ENCODE measurements around the gene DCP1B. TPM values are rescaled to one million over a fixed set of nuclear protein-coding genes. Genes with fewer than 3 reads are reported as not detected.

The DCP1B gene
- total RNA-seq, 3 donors from 2014 or later = 8.1 to 11.4 (median 9.2) TPM

DNA sequence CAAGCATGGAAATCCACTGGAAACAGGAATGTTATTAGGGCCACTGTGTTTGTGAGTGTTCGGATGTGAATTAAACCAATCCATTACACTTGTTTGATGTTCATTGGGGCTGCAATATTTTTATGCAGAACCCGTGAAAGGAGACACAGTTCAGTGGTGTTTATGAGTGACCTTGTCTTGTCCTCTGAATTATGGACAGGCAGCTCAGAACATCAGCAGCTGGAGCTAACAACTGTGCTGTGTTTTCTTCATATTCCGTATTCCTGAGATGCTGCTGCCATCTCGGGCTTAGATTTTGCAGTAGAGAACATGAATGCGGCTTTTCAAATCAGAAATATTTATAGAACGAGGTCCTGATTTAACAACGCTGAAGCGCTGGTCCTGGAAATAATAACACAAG is 28.2 kb upstream of the DCP1B start:
- H3K27me3 Mint-ChIP-seq (ENCODE audit: low read depth) = peaks cover 32% of the 10 kb centered on the region
- no peaks in the 10 kb centered on the region for H3K9me3 Mint-ChIP-seq
- ATAC-seq = no peak
- peaks cover 10% of the 10 kb centered on the region for H3K4me1 Mint-ChIP-seq (ENCODE audit: low read depth)
- H3K4me3 Mint-ChIP-seq = no peak overlapping the region
- H3K36me3 Mint-ChIP-seq (ENCODE audit: insufficient read depth) = peaks cover 2% of the 10 kb centered on the region
- DNase-seq = no peak

DNA sequence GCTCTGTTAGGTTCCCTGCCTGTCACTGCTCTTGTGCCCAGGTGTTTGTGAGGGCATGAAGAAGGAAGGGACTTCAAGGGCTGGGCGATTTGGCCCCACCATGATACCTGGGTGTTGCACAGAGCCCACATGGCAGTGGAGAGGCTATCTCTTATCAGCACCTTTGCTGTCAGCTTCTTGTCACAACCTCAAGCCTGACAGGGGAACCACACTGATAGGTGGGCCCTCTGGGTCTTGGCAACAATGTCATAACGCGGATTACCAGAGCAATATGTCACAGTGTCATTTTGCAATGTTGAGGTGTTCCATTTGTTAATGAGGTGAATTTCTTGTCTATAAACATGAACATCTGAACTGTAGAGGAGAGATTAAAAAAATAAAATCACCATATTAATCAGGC is 25.6 kb upstream of the DCP1B start:
- peaks cover 33% of the 10 kb centered on the region for H3K27me3 Mint-ChIP-seq (ENCODE audit: low read depth)
- no peaks in the 10 kb centered on the region for H3K9me3 Mint-ChIP-seq
- H3K4me1 Mint-ChIP-seq (ENCODE audit: low read depth) = peaks cover 4% of the 10 kb centered on the region
- ATAC-seq (no peak), DNase-seq (no peak)
- peaks cover 2% of the 10 kb centered on the region for H3K36me3 Mint-ChIP-seq (ENCODE audit: insufficient read depth)
- no peak overlapping the region for H3K4me3 Mint-ChIP-seq

DNA sequence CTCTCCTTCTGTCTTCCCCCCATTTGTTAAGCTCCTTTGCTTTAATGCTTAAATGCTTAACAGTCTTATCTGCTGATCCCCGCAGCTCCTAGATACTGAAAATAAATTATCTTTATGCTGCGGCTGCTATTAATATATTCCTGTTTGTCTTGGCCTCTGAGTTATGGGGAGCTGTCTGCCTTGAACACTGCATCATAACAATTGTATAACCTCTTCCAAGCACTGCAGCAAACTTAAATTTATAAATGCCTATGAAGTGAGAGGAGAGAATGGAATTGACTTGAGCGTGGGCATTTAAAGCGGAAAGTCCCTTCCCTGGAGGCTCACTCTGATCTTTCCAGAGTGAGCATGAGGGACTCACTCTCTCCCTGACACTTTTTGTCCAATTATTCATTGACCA is 23.1 kb upstream of the DCP1B start:
- H3K4me1 Mint-ChIP-seq (ENCODE audit: low read depth) = no peaks in the 10 kb centered on the region
- H3K27me3 Mint-ChIP-seq (ENCODE audit: low read depth) = peaks cover 15% of the 10 kb centered on the region
- no peaks in the 10 kb centered on the region for H3K9me3 Mint-ChIP-seq
- peaks cover 2% of the 10 kb centered on the region for H3K36me3 Mint-ChIP-seq (ENCODE audit: insufficient read depth)
- no peak for ATAC-seq
- no peak for DNase-seq
- H3K4me3 Mint-ChIP-seq = no peak overlapping the region

DNA sequence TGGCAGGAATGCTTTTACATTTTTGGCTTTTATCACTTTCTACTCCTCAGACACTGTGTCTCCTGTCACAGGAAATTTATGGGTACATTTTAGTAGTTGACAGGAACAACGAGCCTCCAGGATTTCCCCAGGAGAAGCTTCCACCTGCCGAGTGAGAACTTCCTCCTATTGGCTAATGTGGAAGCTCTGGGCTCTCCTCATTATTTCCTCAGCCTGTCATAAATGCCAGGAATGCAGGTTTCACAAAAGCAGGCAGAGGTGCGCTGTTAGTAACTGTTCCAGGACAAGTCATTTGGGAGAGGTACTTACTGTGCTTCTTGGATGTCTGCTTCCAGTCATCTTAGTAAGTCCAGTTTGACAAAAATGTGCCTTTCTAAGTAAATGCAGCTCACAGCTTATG is 19.1 kb upstream of the DCP1B start:
- H3K9me3 Mint-ChIP-seq = no peaks in the 10 kb centered on the region
- H3K27me3 Mint-ChIP-seq (ENCODE audit: low read depth) = peaks cover 8% of the 10 kb centered on the region
- H3K4me3 Mint-ChIP-seq = no peak overlapping the region
- no peaks in the 10 kb centered on the region for H3K4me1 Mint-ChIP-seq (ENCODE audit: low read depth)
- no peak for ATAC-seq
- no peak for DNase-seq
- no peaks in the 10 kb centered on the region for H3K36me3 Mint-ChIP-seq (ENCODE audit: insufficient read depth)

DNA sequence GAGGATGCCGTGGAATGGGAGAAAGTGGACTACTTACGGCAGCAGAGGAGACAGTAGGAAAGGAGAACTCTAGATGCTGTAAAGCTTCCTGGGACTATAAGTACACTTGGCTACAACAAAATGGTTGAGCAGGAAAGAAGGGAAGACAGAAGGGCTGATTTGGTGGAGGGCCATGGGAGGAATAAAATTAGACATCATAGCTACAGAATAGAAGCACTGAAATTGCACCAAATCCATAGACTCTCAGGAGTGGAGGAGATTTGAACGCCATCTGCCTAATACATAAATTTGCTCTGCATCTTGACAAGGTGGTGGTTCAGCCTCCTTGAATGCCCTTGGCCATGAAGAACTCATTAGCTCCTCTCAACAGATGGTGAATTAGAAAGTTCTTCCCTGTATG is 16.3 kb upstream of the DCP1B start:
- no peak for ATAC-seq
- no peaks in the 10 kb centered on the region for H3K9me3 Mint-ChIP-seq
- no peak for DNase-seq
- H3K4me3 Mint-ChIP-seq = no peak overlapping the region
- H3K27me3 Mint-ChIP-seq (ENCODE audit: low read depth) = peaks cover 12% of the 10 kb centered on the region
- peaks cover 2% of the 10 kb centered on the region for H3K4me1 Mint-ChIP-seq (ENCODE audit: low read depth)
- H3K36me3 Mint-ChIP-seq (ENCODE audit: insufficient read depth) = no peaks in the 10 kb centered on the region

DNA sequence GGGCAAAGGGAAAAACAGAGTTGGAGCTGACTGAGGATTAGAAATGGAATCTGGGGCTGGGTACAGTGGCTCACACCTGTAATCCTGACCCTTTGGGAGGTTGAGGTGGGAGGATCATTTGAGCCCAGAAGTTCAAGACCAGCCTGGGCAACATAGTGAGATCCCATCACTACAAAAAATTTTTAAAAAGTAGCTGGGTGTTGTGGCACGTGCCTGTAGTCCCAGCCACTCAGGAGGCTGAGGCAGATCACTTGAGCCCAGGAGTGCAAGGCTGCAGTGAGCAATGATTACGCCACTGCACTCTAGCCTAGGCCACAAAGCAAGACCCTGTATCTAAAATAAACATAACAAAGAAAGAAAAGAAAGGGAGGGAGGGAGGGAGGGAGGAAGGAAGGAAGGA is 14.9 kb upstream of the DCP1B start:
- no peak overlapping the region for H3K4me3 Mint-ChIP-seq
- no peaks in the 10 kb centered on the region for H3K36me3 Mint-ChIP-seq (ENCODE audit: insufficient read depth)
- ATAC-seq (no peak), DNase-seq (no peak)
- no peaks in the 10 kb centered on the region for H3K9me3 Mint-ChIP-seq
- peaks cover 10% of the 10 kb centered on the region for H3K27me3 Mint-ChIP-seq (ENCODE audit: low read depth)
- peaks cover 2% of the 10 kb centered on the region for H3K4me1 Mint-ChIP-seq (ENCODE audit: low read depth)

DNA sequence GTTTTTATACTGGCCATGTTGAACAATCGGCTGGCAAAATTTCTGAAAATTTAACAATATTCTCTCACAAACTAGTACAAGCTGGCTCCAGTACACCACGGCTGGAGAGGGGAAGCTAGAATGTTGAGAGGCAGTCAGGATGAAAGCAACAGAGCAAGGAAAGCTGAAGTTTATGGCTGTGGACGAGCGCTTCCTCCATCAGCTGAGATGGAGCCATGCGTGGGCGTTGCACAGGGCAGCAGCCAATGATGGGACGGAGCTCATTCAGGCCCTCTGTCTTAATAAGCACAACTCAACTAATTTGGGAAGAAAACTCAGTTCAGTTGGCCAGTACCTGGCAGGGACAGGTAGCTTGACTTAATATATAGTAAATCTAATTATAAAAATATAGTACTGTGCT is 14.1 kb upstream of the DCP1B start:
- no peak overlapping the region for H3K4me3 Mint-ChIP-seq
- H3K4me1 Mint-ChIP-seq (ENCODE audit: low read depth) = peaks cover 2% of the 10 kb centered on the region
- DNase-seq = no peak
- H3K27me3 Mint-ChIP-seq (ENCODE audit: low read depth) = peaks cover 10% of the 10 kb centered on the region
- no peak for ATAC-seq
- no peaks in the 10 kb centered on the region for H3K9me3 Mint-ChIP-seq
- no peaks in the 10 kb centered on the region for H3K36me3 Mint-ChIP-seq (ENCODE audit: insufficient read depth)

DNA sequence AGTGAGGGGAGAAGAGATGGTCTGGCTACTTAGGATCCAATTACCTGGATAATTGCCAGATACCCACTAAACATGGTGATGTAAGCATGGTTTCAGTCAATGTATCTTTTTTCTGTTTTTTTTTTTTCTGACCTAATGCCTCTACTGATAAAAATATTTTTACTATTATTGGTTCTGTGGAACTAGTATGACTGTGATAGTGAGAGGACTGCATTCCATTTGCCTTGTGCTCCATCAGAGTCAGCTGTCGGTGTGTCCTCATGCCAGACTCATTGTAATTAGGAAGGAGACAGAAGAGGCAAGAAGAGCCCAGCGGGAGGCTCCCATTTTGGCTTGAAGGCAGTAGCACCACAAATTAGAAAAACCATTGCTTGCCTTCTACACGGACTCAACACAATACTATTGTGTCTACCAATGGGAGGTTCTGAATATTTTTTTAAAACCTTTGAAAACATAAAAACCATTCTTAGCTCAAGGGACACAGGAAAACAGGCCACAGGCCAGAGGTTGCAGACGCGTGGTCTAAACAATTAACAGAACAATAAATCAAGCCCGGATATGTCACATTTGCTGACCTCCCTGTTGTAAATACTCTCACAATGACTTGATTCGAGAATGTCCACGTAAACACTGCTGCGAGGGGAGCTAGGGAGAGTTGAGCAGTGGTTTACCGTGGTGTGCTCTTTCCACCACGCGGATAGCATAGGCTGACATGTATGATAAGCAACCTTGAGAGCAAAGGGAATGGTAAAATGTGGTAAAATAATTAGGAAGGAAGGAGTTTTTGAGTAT is 13.5 kb upstream of the DCP1B start:
- peaks cover 2% of the 10 kb centered on the region for H3K4me1 Mint-ChIP-seq (ENCODE audit: low read depth)
- no peak overlapping the region for H3K4me3 Mint-ChIP-seq
- H3K27me3 Mint-ChIP-seq (ENCODE audit: low read depth) = peaks cover 10% of the 10 kb centered on the region
- no peak for ATAC-seq
- no peaks in the 10 kb centered on the region for H3K36me3 Mint-ChIP-seq (ENCODE audit: insufficient read depth)
- DNase-seq = no peak
- H3K9me3 Mint-ChIP-seq = no peaks in the 10 kb centered on the region

DNA sequence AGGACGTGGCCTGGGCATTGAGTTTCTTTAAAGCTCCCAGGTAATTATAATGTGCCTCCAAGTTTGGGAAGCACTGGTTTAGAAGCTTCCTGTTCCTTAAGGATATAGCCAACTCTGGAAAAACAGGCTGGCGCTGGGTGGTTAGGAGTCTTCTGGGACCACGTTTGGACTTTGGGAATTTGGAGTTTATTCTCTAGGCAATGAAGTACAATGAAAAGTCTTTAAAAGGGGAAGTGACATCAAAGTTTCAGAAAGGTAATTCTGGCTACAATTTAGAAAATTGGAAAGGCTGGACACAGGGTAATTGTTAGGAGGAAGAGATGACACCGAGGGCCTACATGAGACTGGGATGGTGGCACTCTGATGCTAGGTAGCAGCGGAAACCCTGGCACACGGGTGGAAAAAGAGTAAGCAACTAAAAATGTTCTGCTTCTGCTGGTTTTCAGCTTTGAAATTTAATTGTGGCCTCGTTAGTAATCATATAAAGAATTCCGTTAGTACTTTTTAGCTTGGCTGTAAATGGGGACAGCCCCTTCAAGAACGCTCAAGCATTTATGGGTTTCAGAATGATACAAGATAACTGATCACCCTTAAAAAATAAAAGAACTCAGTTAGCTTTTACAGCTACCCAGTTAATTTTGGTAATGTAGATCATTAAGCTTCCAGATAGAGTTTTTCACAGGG is 12.7 kb upstream of the DCP1B start:
- Mint-ChIP-seq H3K9me3 (no peaks in the 10 kb centered on the region), H3K36me3 (ENCODE audit: insufficient read depth) (no peaks in the 10 kb centered on the region)
- ATAC-seq = no peak

DNA sequence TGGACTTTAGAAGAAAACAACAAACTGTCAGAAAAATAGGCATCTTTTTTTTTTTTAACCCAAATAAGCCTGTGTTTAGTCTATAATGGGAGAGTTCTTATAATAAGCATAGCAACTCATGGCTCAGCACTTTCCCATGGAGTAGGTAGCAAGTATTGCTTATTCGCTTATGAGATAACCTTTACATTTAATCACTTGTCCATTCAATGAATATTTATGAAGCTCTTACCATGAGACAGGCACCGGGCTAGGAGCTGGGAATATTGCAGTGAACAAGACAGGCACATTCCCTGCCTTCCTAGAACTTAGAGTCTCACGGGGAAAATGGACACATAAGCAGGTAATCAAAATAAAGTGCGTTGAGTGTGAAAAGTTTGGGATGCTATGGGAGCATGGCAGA is 10.0 kb upstream of the DCP1B start:
- H3K9me3 Mint-ChIP-seq = no peaks in the 10 kb centered on the region
- no peak overlapping the region for H3K4me3 Mint-ChIP-seq
- ATAC-seq = no peak
- peaks cover 2% of the 10 kb centered on the region for H3K4me1 Mint-ChIP-seq (ENCODE audit: low read depth)
- no peak for DNase-seq
- H3K36me3 Mint-ChIP-seq (ENCODE audit: insufficient read depth) = no peaks in the 10 kb centered on the region
- H3K27me3 Mint-ChIP-seq (ENCODE audit: low read depth) = peaks cover 10% of the 10 kb centered on the region

More for the DNA sequence above, 12.7 kb upstream of the DCP1B start:
- no peak for DNase-seq
- Mint-ChIP-seq H3K4me3 (no peak overlapping the region), H3K27me3 (ENCODE audit: low read depth) (peaks cover 10% of the 10 kb centered on the region), H3K4me1 (ENCODE audit: low read depth) (peaks cover 2% of the 10 kb centered on the region)

DNA sequence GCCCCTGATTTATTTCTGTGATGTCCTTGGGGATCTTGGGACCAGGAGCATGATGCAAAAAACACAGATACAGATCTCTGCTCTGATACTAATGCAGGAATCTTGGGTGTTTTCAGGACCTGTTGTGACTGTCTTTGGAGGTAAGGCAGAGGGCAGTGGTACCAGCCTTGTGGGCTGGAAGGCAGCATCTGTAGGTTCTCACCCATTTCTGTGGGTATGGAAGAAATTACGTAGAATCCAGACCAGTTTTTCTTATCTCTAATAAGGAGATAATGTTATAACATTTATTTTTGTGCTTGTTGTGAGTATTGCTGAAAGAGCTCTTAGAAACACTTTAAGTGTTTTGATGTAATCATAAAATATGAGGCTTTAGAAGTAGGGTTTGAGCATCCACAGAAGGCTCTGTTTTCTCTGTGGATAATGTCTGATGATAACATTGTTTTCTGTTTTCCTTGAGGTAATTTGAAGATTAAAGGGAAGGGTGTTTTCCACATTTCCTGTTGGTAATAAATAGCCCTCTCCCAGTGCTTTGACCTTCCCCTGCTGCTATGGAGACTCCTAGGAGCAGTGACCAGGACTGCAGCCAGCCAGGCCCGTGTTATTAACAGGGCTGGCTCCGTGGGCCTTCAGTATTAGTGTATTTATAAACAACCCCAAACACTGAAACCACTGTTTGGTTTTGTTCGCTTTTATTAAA is 9.4 kb upstream of the DCP1B start:
- H3K27me3 Mint-ChIP-seq (ENCODE audit: low read depth) = peaks cover 5% of the 10 kb centered on the region
- no peak overlapping the region for H3K4me3 Mint-ChIP-seq
- peaks cover 2% of the 10 kb centered on the region for H3K4me1 Mint-ChIP-seq (ENCODE audit: low read depth)
- no peaks in the 10 kb centered on the region for H3K36me3 Mint-ChIP-seq (ENCODE audit: insufficient read depth)
- no peaks in the 10 kb centered on the region for H3K9me3 Mint-ChIP-seq
- ATAC-seq (no peak), DNase-seq (no peak)

DNA sequence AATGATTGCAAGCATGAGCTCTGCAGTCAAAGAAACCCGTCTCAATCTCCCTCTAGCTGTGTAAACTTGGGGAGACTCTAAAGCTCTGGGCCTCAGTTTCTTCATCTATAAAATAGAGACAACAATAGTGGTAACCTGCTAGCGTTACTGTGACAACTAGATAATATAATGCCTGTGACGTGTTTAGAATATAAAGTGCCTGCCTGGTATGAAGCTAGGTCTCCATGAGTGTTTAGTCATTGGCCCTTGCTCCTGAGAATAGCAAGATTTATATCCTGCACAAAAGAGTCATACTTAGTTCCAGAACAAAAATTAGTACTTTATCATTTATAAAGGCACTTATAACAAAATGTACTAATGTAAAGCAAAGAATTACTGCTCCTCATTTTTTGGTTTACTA is 8.8 kb upstream of the DCP1B start:
- DNase-seq (no peak), ATAC-seq (no peak)
- Mint-ChIP-seq H3K4me1 (ENCODE audit: low read depth) (peaks cover 2% of the 10 kb centered on the region), H3K9me3 (no peaks in the 10 kb centered on the region), H3K4me3 (no peak overlapping the region), H3K27me3 (ENCODE audit: low read depth) (peaks cover 4% of the 10 kb centered on the region), H3K36me3 (ENCODE audit: insufficient read depth) (no peaks in the 10 kb centered on the region)

DNA sequence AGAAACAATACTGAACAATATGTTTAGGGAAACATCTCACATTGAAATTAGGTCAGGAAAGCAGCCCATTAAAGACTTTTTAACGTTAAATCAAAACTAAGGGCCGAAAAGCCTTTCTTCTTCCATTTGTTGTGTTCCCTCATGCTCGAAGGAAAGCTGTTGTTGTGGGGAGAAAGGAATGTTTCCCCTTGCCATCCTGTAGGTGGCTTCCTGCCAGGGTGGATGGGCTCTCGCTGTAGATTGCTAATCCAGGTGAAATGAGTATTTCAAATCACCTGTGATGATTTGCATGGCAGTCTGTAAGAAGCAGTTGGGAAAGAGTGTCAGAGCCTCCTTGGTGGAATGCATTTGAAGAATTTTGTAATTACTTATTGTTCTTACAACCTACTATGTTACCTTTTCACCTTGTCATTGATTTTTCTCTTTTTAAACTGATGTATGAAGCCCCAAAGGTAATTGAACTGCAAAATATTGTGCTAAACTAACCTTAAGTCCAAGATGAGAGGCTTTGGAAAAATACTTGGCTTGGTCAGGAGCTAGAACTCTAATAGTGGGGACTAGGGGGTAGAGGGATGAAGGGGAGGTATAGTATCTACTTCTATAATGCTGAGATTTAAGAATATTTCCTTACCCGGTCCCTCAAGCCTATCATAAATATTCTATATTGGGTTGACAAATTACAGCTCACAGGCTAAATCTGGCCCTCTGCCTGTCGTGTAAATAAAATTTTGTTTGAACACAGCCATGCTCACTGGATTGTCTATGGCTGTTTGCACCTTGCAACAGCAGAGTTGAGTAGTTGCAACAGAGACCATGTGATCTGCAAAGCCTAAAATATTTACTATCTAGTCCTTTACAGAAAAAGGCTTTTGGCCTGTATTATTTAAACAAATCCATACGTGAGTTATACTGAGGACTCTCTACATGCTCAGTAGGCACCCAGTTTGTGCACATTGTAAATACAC is 7.7 kb upstream of the DCP1B start:
- no peaks in the 10 kb centered on the region for H3K36me3 Mint-ChIP-seq (ENCODE audit: insufficient read depth)

DNA sequence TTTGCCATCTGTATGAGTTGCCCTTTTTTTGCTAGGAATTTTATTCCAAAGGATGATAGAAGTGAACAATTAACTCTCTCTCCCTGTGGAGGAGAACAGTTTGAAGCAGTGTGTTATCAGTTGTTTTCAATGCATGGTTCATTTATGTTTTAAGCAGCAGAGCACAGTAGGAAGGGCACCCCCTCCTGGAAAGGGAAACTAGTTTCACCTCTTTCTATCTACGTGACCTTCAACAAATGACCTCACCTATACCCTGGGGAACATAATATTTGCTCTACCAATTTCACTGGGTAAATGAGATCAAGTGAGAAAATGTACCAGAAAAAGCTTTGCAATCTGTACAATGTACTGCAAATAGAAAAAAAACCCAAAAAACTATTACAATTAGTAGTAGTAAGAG is 5.4 kb upstream of the DCP1B start:
- ATAC-seq = no peak
- no peaks in the 10 kb centered on the region for H3K36me3 Mint-ChIP-seq (ENCODE audit: insufficient read depth)
- H3K27me3 Mint-ChIP-seq (ENCODE audit: low read depth) = no peaks in the 10 kb centered on the region
- no peak overlapping the region for H3K4me3 Mint-ChIP-seq
- H3K9me3 Mint-ChIP-seq = no peaks in the 10 kb centered on the region
- H3K4me1 Mint-ChIP-seq (ENCODE audit: low read depth) = peaks cover 1% of the 10 kb centered on the region
- no peak for DNase-seq

More for the DNA sequence above, 7.7 kb upstream of the DCP1B start:
- no peak for ATAC-seq
- H3K27me3 Mint-ChIP-seq (ENCODE audit: low read depth) = no peaks in the 10 kb centered on the region
- no peak for DNase-seq
- no peaks in the 10 kb centered on the region for H3K4me1 Mint-ChIP-seq (ENCODE audit: low read depth)
- no peaks in the 10 kb centered on the region for H3K9me3 Mint-ChIP-seq
- no peak overlapping the region for H3K4me3 Mint-ChIP-seq
